CD4-positive, alpha-beta T cell treated with Interferon gamma for 1 hour (primary cell): ENCODE measurements around the gene LIPA.

Source experiments
- DNase-seq: peaks from one replicate; pipeline ENCODE4 v3.0.0-alpha.2; 2020

LIPA gene

GRCh38 chr10:89238956-89239644 lies 12.5 kb downstream of the LIPA start:
- DNase-seq = no peak

GRCh38 chr10:89237849-89238248 lies 13.7 kb downstream of the LIPA start:
- DNase-seq = no peak

GRCh38 chr10:89236226-89236797 lies 15.3 kb downstream of the LIPA start:
- no peak for DNase-seq

- DNase-seq = peak; percentile 50
Observed at GRCh38 chr10:89235073-89235798, 16.3 kb downstream of the LIPA start.

- DNase-seq = no peak
Observed at GRCh38 chr10:89233033-89233432, 18.5 kb downstream of the LIPA start.

GRCh38 chr10:89228962-89229361 lies 22.6 kb downstream of the LIPA start:
- DNase-seq = no peak

GRCh38 chr10:89228146-89228545 lies 23.4 kb downstream of the LIPA start:
- DNase-seq = no peak

- no peak for DNase-seq
Observed at GRCh38 chr10:89226891-89227290, 24.7 kb downstream of the LIPA start.

- peak; percentile 9 for DNase-seq
Observed at GRCh38 chr10:89224739-89225443, 26.7 kb downstream of the LIPA start.

- DNase-seq = no peak
Observed at GRCh38 chr10:89221919-89222318, 29.7 kb downstream of the LIPA start.

GRCh38 chr10:89219513-89220218 lies 31.9 kb downstream of the LIPA start:
- no peak for DNase-seq

GRCh38 chr10:89217057-89217990 lies 34.3 kb downstream of the LIPA start:
- peak; percentile 39 for DNase-seq

GRCh38 chr10:89216056-89216455 lies 35.5 kb downstream of the LIPA start:
- DNase-seq = no peak

GRCh38 chr10:89215511-89215910 lies 36.1 kb downstream of the LIPA start:
- no peak for DNase-seq

GRCh38 chr10:89214566-89215165 lies 36.9 kb downstream of the LIPA start:
- DNase-seq = no peak

- DNase-seq = no peak
Observed at GRCh38 chr10:89213191-89213808, 38.3 kb downstream of the LIPA start.

GRCh38 chr10:89210794-89211425 lies 40.7 kb downstream of the LIPA start:
- DNase-seq = no peak

- no peak for DNase-seq
Observed at GRCh38 chr10:89209718-89210117, 41.9 kb downstream of the LIPA start.

- DNase-seq = peak; percentile 6
Observed at GRCh38 chr10:89207801-89208551, 43.6 kb downstream of the LIPA start.
